PC-9 (cell line): ENCODE measurements around the gene NOX3. TPM values are rescaled to one million over a fixed set of nuclear protein-coding genes. Genes with fewer than 3 reads are reported as not detected.

Experiments
- BruUV-seq: library from RNA; stranded (reverse); fragments of 400-500 nt; replicated peaks from 2 replicates; lab custom pipeline; 2021; lab: Mats Ljungman, UMichigan
- CTCF ChIA-PET: fragments of 300-600 bp; sonication (Branson Sonifier 250); formaldehyde crosslinking; loops from one replicate; lab custom pipeline; 2022; ENCODE audit warnings: antibody characterized with exemption; lab: Charles Lee
- POLR2A ChIA-PET: fragments of 300-600 bp; sonication (Branson Sonifier 250); formaldehyde crosslinking; loops from one replicate; lab custom pipeline; 2022; ENCODE audit warnings: antibody characterized with exemption; ENCODE audit not compliant: unreplicated experiment; lab: Charles Lee
- DNase-seq, 2 experiments: peaks; one replicate each; pipeline versions ENCODE4 v3.0.0 to v3.0.0-alpha.2; 2015 to 2022; ENCODE audit warnings: mixed read lengths in 1 of 2
- H2AFZ ChIP-seq: fragments of 200-600 bp; sonication (generic); 2 replicates; pipeline ENCODE4 v1.8.1; 2017; ENCODE audit warnings: antibody characterized with exemption
- H3F3A ChIP-seq: fragments of 200-600 bp; sonication (generic); 2 replicates; pipeline ENCODE4 v1.8.1; 2017; ENCODE audit warnings: antibody characterized with exemption, mild to moderate bottlenecking, low read depth; ENCODE audit not compliant: insufficient read depth
- H3K27ac ChIP-seq: fragments of 200-600 bp; sonication (generic); 2 replicates; pipeline ENCODE4 v1.6.1; 2016; ENCODE audit warnings: mixed run types
- H3K27me3 ChIP-seq: fragments of 200-600 bp; sonication (generic); 2 replicates; pipeline ENCODE4 v1.6.1; 2016; ENCODE audit warnings: low read depth, mixed run types; ENCODE audit not compliant: insufficient read depth
- H3K36me3 ChIP-seq: fragments of 200-600 bp; sonication (generic); 2 replicates; pipeline ENCODE4 v1.6.1; 2016; ENCODE audit warnings: low read depth, mixed run types
- H3K4me1 ChIP-seq: fragments of 200-600 bp; sonication (generic); replicated peaks from 2 replicates; pipeline ENCODE4 v1.6.1; 2016; ENCODE audit warnings: mixed run types; ENCODE audit not compliant: insufficient read depth
- H3K4me2 ChIP-seq: fragments of 200-600 bp; sonication (generic); 2 replicates; pipeline ENCODE4 v1.6.1; 2017; ENCODE audit warnings: mixed run types
- H3K4me3 ChIP-seq: fragments of 200-600 bp; sonication (generic); 2 replicates; pipeline ENCODE4 v1.6.1; 2016; ENCODE audit warnings: mixed run types
- H3K79me2 ChIP-seq: fragments of 200-600 bp; sonication (generic); 2 replicates; pipeline ENCODE4 v1.6.1; 2017; ENCODE audit warnings: low read depth, mixed run types
- H3K9me2 ChIP-seq: fragments of 200-600 bp; sonication (generic); 2 replicates; pipeline ENCODE4 v1.8.1; 2017; ENCODE audit warnings: mild to moderate bottlenecking; ENCODE audit not compliant: insufficient read depth
- H3K9me3 ChIP-seq: fragments of 200-600 bp; sonication (generic); 2 replicates; pipeline ENCODE4 v1.8.1; 2016; ENCODE audit warnings: low read depth; ENCODE audit not compliant: insufficient read depth
- H4K20me1 ChIP-seq: fragments of 200-600 bp; sonication (generic); 2 replicates; pipeline ENCODE4 v1.8.1; 2017; ENCODE audit not compliant: insufficient read depth
- CTCF ChIP-seq: fragments of 200-600 bp; sonication (generic); conservative IDR thresholded peaks from 2 replicates; pipeline ENCODE4 v1.6.1; 2017; ENCODE audit warnings: mixed run types, antibody characterized with exemption, mild to moderate bottlenecking, moderate library complexity
- EZH2 ChIP-seq: fragments of 200-600 bp; sonication (generic); IDR thresholded peaks from 2 replicates; pipeline ENCODE4 v1.8.0; 2017; ENCODE audit warnings: antibody characterized with exemption, low read depth
- intact Hi-C: fragments of 100-400 bp; cut with micrococcal nuclease; formaldehyde crosslinking; loops from one replicate; pipeline ENCODE4 v1.10.0; 2022; ENCODE audit not compliant: unreplicated experiment
- total RNA-seq: library from RNA; stranded (reverse); gene quantifications from 2 replicates; pipeline ENCODE4 v1.2.3, GENCODE V29; 2021

The NOX3 gene
- total RNA-seq, 1 experiment from 2014 or later = not detected

- H3K27me3 ChIP-seq = no peaks in the 10 kb centered on the region
- H3F3A ChIP-seq = no peaks in the 10 kb centered on the region
- intact Hi-C loops = no loop called here
- TF ChIP-seq EZH2 (no peak), CTCF (no peak)
- no peaks in the 10 kb centered on the region for H3K9me3 ChIP-seq
- no peak for DNase-seq
- H4K20me1 ChIP-seq = no peaks in the 10 kb centered on the region
- H3K36me3 ChIP-seq = no peaks in the 10 kb centered on the region
- no peak overlapping the region for H3K27ac ChIP-seq
- H3K9me2 ChIP-seq = peaks cover 5% of the 10 kb centered on the region; the same call in 1 of the 2 replicates
- POLR2A ChIA-PET = no interaction called here
- no peaks in the 10 kb centered on the region for H3K79me2 ChIP-seq
- no peak overlapping the region for H3K4me2 ChIP-seq
- CTCF ChIA-PET = no interaction called here
- H3K4me3 ChIP-seq = no peak overlapping the region
- BruUV-seq = no TSS peak
- H3K4me1 ChIP-seq = no peaks in the 10 kb centered on the region
- no peak overlapping the region for H2AFZ ChIP-seq
These were observed 83.4 kb downstream of the NOX3 start for GRCh38 chr6:155372256-155372655.

GRCh38 chr6:155371230-155371629 is 84.4 kb downstream of the NOX3 start:
- H3K4me1 ChIP-seq = no peaks in the 10 kb centered on the region
- no peak overlapping the region for H3K27ac ChIP-seq
- H2AFZ ChIP-seq = no peak overlapping the region
- DNase-seq = no peak
- intact Hi-C loops = no loop called here
- no peak overlapping the region for H3K4me2 ChIP-seq
- no peaks in the 10 kb centered on the region for H3K27me3 ChIP-seq
- H3K79me2 ChIP-seq = no peaks in the 10 kb centered on the region
- no peaks in the 10 kb centered on the region for H3F3A ChIP-seq
- H3K36me3 ChIP-seq = no peaks in the 10 kb centered on the region
- H3K9me2 ChIP-seq = peaks cover 5% of the 10 kb centered on the region; the same call in 1 of the 2 replicates
- H3K4me3 ChIP-seq = no peak overlapping the region
- no TSS peak for BruUV-seq
- ChIA-PET CTCF (no interaction called here), POLR2A (no interaction called here)
- H3K9me3 ChIP-seq = no peaks in the 10 kb centered on the region
- H4K20me1 ChIP-seq = no peaks in the 10 kb centered on the region
- TF ChIP-seq EZH2 (no peak), CTCF (no peak)

GRCh38 chr6:155366325-155366724 is 89.3 kb downstream of the NOX3 start:
- intact Hi-C loops = no loop called here
- no TSS peak for BruUV-seq
- no peak overlapping the region for H3K4me2 ChIP-seq
- H3K4me3 ChIP-seq = no peak overlapping the region
- CTCF ChIA-PET = no interaction called here
- H4K20me1 ChIP-seq = no peaks in the 10 kb centered on the region
- TF ChIP-seq CTCF (no peak), EZH2 (no peak)
- POLR2A ChIA-PET = no interaction called here
- no peaks in the 10 kb centered on the region for H3K36me3 ChIP-seq
- H3K9me3 ChIP-seq = no peaks in the 10 kb centered on the region
- no peaks in the 10 kb centered on the region for H3F3A ChIP-seq
- no peaks in the 10 kb centered on the region for H3K27me3 ChIP-seq
- H3K79me2 ChIP-seq = no peaks in the 10 kb centered on the region
- H3K27ac ChIP-seq = no peak overlapping the region
- H2AFZ ChIP-seq = 0 out of 2 replicates have a peak overlapping the region, but pooled peaks have one; percentile 55
- H3K4me1 ChIP-seq = no peaks in the 10 kb centered on the region
- DNase-seq = no peak
- H3K9me2 ChIP-seq = no peaks in the 10 kb centered on the region
